Smooth muscle cell (in vitro differentiated cells): ENCODE results near the gene NUP133. TPM values are rescaled to one million over a fixed set of nuclear protein-coding genes. Genes with fewer than 3 reads are reported as not detected.

Source experiments
- DNase-seq: peaks from one replicate; lab custom pipeline; 2025; ENCODE audit not compliant: unreplicated experiment; lab: John Stamatoyannopoulos, UW
- H2AFZ ChIP-seq: fragments of 200-600 bp; sonication (generic); 2 replicates; pipeline ENCODE4 v1.6.0; 2016; ENCODE audit warnings: antibody characterized with exemption, low read depth, mild to moderate bottlenecking
- H3F3A ChIP-seq: fragments of 200-600 bp; sonication (generic); 2 replicates; pipeline ENCODE4 v1.6.0; 2017; ENCODE audit warnings: antibody characterized with exemption, low read depth
- H3K27ac ChIP-seq: fragments of 200-600 bp; sonication (generic); 2 replicates; pipeline ENCODE4 v1.5.1; 2016; ENCODE audit warnings: low read depth, mild to moderate bottlenecking
- H3K27me3 ChIP-seq: fragments of 200-600 bp; sonication (generic); 2 replicates; pipeline ENCODE4 v1.6.1; 2016; ENCODE audit warnings: low read depth, mild to moderate bottlenecking
- H3K36me3 ChIP-seq: fragments of 200-600 bp; sonication (generic); 2 replicates; pipeline ENCODE4 v1.5.1; 2016; ENCODE audit warnings: low read depth
- H3K4me1 ChIP-seq: fragments of 200-600 bp; sonication (generic); 2 replicates; pipeline ENCODE4 v1.5.1; 2016; ENCODE audit warnings: low read depth
- H3K4me2 ChIP-seq: fragments of 200-600 bp; sonication (generic); 2 replicates; pipeline ENCODE4 v1.6.0; 2016; ENCODE audit warnings: mild to moderate bottlenecking
- H3K4me3 ChIP-seq: fragments of 200-600 bp; sonication (generic); 2 replicates; pipeline ENCODE4 v1.5.1; 2016; ENCODE audit warnings: mild to moderate bottlenecking
- H3K79me2 ChIP-seq: fragments of 200-600 bp; sonication (generic); 2 replicates; pipeline ENCODE4 v1.6.0; 2016; ENCODE audit warnings: low read depth, mild to moderate bottlenecking
- H3K9ac ChIP-seq: fragments of 200-600 bp; sonication (generic); 2 replicates; pipeline ENCODE4 v1.6.0; 2016; ENCODE audit warnings: low read depth
- H3K9me3 ChIP-seq: fragments of 200-600 bp; sonication (generic); replicated peaks from 2 replicates; pipeline ENCODE4 v1.5.1; 2016; ENCODE audit warnings: low read depth
- H4K20me1 ChIP-seq: fragments of 200-600 bp; sonication (generic); 2 replicates; pipeline ENCODE4 v1.6.0; 2016; ENCODE audit warnings: low read depth
- CTCF ChIP-seq: fragments of 200-600 bp; sonication (generic); IDR thresholded peaks from 2 replicates; pipeline ENCODE4 v1.5.1; 2017; ENCODE audit warnings: borderline replicate concordance, mild to moderate bottlenecking, antibody characterized with exemption; ENCODE audit not compliant: insufficient read depth, poor library complexity, severe bottlenecking
- WGBS: methylation state at CpG from one replicate; pipeline ENCODE4 v1.1.7; 2016; ENCODE audit warnings: low lambda C conversion rate; 5-methylcytosine and 5-hydroxymethylcytosine counted together
- polyA plus RNA-seq: library from polyadenylated mRNA; unstranded; fragments of >200 nt; fragmentation: Nextera tagmentation; extraction: Ambion mirVana; gene quantifications from 2 replicates; pipeline ENCODE4 v1.2.1, GENCODE V29; 2016
- total RNA-seq: library from RNA; depleted of rRNA; stranded (reverse); fragments of >200 nt; gene quantifications from 2 replicates; pipeline ENCODE4 v1.2.3, GENCODE V29; 2014

Gene NUP133
- total and polyA plus RNA-seq, 2 experiments from 2014 or later = 15.5 to 40.0 TPM

- Histone ChIP-seq H4K20me1 (no peaks in the 10 kb centered on the region), H3K36me3 (peaks cover 12% of the 10 kb centered on the region), H3K27me3 (no peaks in the 10 kb centered on the region), H3K4me3 (no peak overlapping the region), H3K9me3 (no peaks in the 10 kb centered on the region), H3K79me2 (no peaks in the 10 kb centered on the region), H2AFZ (no peak overlapping the region), H3K4me1 (no peaks in the 10 kb centered on the region), H3K9ac (no peak overlapping the region), H3K27ac (no peak overlapping the region), H3F3A (no peaks in the 10 kb centered on the region), H3K4me2 (no peak overlapping the region)
- 91% methylated on average over 3 of the region's 3 CpGs for WGBS
- no peak for TF ChIP-seq CTCF
- no peak for DNase-seq
These were observed 52.1 kb downstream of the NUP133 start for GRCh38 chr1:229456016-229456415.

GRCh38 chr1:229454056-229454455 lies 54.1 kb downstream of the NUP133 start:
- no peaks in the 10 kb centered on the region for H3K9me3 ChIP-seq

GRCh38 chr1:229452956-229453801 lies 55.0 kb downstream of the NUP133 start:
- H3K4me1 ChIP-seq = no peaks in the 10 kb centered on the region
- no peaks in the 10 kb centered on the region for H3K27me3 ChIP-seq
- H3K9ac ChIP-seq = no peak overlapping the region
- no peak for DNase-seq
- peak; percentile 44 for TF ChIP-seq CTCF
- no peak overlapping the region for H2AFZ ChIP-seq
- no peak overlapping the region for H3K4me3 ChIP-seq
- no peaks in the 10 kb centered on the region for H3K9me3 ChIP-seq
- peaks cover 12% of the 10 kb centered on the region for H3K36me3 ChIP-seq
- no peak overlapping the region for H3K27ac ChIP-seq
- H4K20me1 ChIP-seq = no peaks in the 10 kb centered on the region
- H3K4me2 ChIP-seq = no peak overlapping the region
- WGBS = 94% methylated on average over 5 of the region's 5 CpGs
- H3F3A ChIP-seq = no peaks in the 10 kb centered on the region
- no peaks in the 10 kb centered on the region for H3K79me2 ChIP-seq

More at GRCh38 chr1:229454056-229454455, 54.1 kb downstream of the NUP133 start:
- Histone ChIP-seq H3K4me3 (no peak overlapping the region), H3K79me2 (no peaks in the 10 kb centered on the region), H3K4me2 (no peak overlapping the region), H3K4me1 (no peaks in the 10 kb centered on the region), H3K36me3 (peaks cover 12% of the 10 kb centered on the region), H3K27ac (no peak overlapping the region), H4K20me1 (no peaks in the 10 kb centered on the region), H3K9ac (no peak overlapping the region), H2AFZ (no peak overlapping the region), H3F3A (no peaks in the 10 kb centered on the region), H3K27me3 (no peaks in the 10 kb centered on the region)
- WGBS = 95% methylated on average over 4 of the region's 4 CpGs
- TF ChIP-seq CTCF = no peak
- no peak for DNase-seq

GRCh38 chr1:229448845-229449244 lies 59.3 kb downstream of the NUP133 start:
- no peak for TF ChIP-seq CTCF
- Histone ChIP-seq H4K20me1 (no peaks in the 10 kb centered on the region), H3K9me3 (no peaks in the 10 kb centered on the region), H3K36me3 (peaks cover 12% of the 10 kb centered on the region), H3K27ac (no peak overlapping the region), H3K4me2 (no peak overlapping the region), H3K27me3 (no peaks in the 10 kb centered on the region), H3F3A (no peaks in the 10 kb centered on the region), H2AFZ (no peak overlapping the region), H3K4me1 (no peaks in the 10 kb centered on the region), H3K79me2 (no peaks in the 10 kb centered on the region), H3K9ac (no peak overlapping the region), H3K4me3 (no peak overlapping the region)
- 19% methylated on average over 2 of the region's 2 CpGs for WGBS
- DNase-seq = no peak
